Neural cell (in vitro differentiated cells): ENCODE data around the gene CHKA. TPM values are rescaled to one million over a fixed set of nuclear protein-coding genes. Genes with fewer than 3 reads are reported as not detected.

Experiments used
- H2AFZ ChIP-seq: fragments of 200-600, 300-800 bp; sonication (generic), shearing (Covaris generic); 2 replicates; pipeline ENCODE4 v1.6.0; 2014; ENCODE audit warnings: low read depth, mild to moderate bottlenecking, antibody characterized with exemption, low read length, moderate library complexity
- H3F3A ChIP-seq: fragments of 200-600 bp; shearing (Covaris generic); 2 replicates; pipeline ENCODE4 v1.6.1; 2016; ENCODE audit warnings: mild to moderate bottlenecking, moderate library complexity, mixed read lengths, antibody characterized with exemption, low read length; ENCODE audit not compliant: insufficient read depth, poor library complexity, severe bottlenecking
- H3K27ac ChIP-seq: fragments of 200-600, 300-800 bp; sonication (generic), shearing (Covaris generic); 2 replicates; pipeline ENCODE4 v1.5.1; 2014; ENCODE audit warnings: mild to moderate bottlenecking, low read length, moderate library complexity
- H3K27me3 ChIP-seq: fragments of 300-800, 200-600 bp; sonication (generic), shearing (Covaris generic); 2 replicates; pipeline ENCODE4 v1.6.0; 2014; ENCODE audit warnings: mild to moderate bottlenecking, low read depth, low read length, moderate library complexity; ENCODE audit not compliant: insufficient read depth
- H3K36me3 ChIP-seq: fragments of 300-800, 200-600 bp; sonication (generic), shearing (Covaris generic); 2 replicates; pipeline ENCODE4 v1.5.1; 2014; ENCODE audit warnings: mild to moderate bottlenecking, antibody characterized with exemption, low read length, moderate library complexity; ENCODE audit not compliant: insufficient read depth
- H3K4me2 ChIP-seq: fragments of 300-800, 200-600 bp; sonication (generic), shearing (Covaris generic); 2 replicates; pipeline ENCODE4 v1.6.0; 2014; ENCODE audit warnings: mild to moderate bottlenecking, low read length
- H3K4me3 ChIP-seq: fragments of 300-800, 200-600 bp; sonication (generic), shearing (Covaris generic); 2 replicates; pipeline ENCODE4 v1.5.1; 2014; ENCODE audit warnings: mild to moderate bottlenecking, low read length, moderate library complexity
- H3K79me2 ChIP-seq: fragments of 200-600 bp; shearing (Covaris generic); replicated peaks from 2 replicates; pipeline ENCODE4 v1.6.0; 2014; ENCODE audit warnings: mild to moderate bottlenecking, low read length, moderate library complexity; ENCODE audit not compliant: insufficient read depth
- H3K9ac ChIP-seq: fragments of 300-800, 200-600 bp; sonication (generic), shearing (Covaris generic); 2 replicates; pipeline ENCODE4 v1.6.1; 2016; ENCODE audit warnings: mild to moderate bottlenecking, low read length, mixed read lengths
- H3K9me2 ChIP-seq: fragments of 200-600 bp; shearing (Covaris generic); 2 replicates; pipeline ENCODE4 v1.6.1; 2016; ENCODE audit warnings: mild to moderate bottlenecking, low read length, mixed read lengths; ENCODE audit not compliant: insufficient read depth
- H3K9me3 ChIP-seq: fragments of 200-600, 300-800 bp; sonication (generic), shearing (Covaris generic); 2 replicates; pipeline ENCODE4 v1.6.1; 2016; ENCODE audit warnings: mild to moderate bottlenecking, mixed run types, low read length, moderate library complexity, mixed read lengths
- H4K20me1 ChIP-seq: fragments of 200-600 bp; shearing (Covaris generic); 2 replicates; pipeline ENCODE4 v1.6.1; 2016; ENCODE audit warnings: mild to moderate bottlenecking, mixed run types; ENCODE audit not compliant: insufficient read depth
- EP300 ChIP-seq: fragments of 450-650 bp; conservative IDR thresholded peaks from 2 replicates; pipeline ENCODE4 v1.6.1; 2014; ENCODE audit warnings: antibody characterized with exemption, mild to moderate bottlenecking, moderate library complexity; ENCODE audit not compliant: poor library complexity, severe bottlenecking
- EZH2 ChIP-seq: fragments of 200-600, 300-800 bp; shearing (Covaris generic), sonication (generic); IDR thresholded peaks from 2 replicates; pipeline ENCODE4 v1.6.1; 2014; ENCODE audit warnings: antibody characterized with exemption, low read length, borderline replicate concordance, mild to moderate bottlenecking; ENCODE audit not compliant: insufficient read depth, poor library complexity, severe bottlenecking
- MXI1 ChIP-seq: fragments of 450-650 bp; conservative IDR thresholded peaks from 2 replicates; pipeline ENCODE4 v1.6.1; 2014; ENCODE audit warnings: antibody characterized with exemption, mild to moderate bottlenecking; ENCODE audit not compliant: poor library complexity, severe bottlenecking
- RAD21 ChIP-seq: fragments of 450-650 bp; conservative IDR thresholded peaks from 2 replicates; pipeline ENCODE4 v1.6.1; 2014; ENCODE audit warnings: antibody characterized with exemption, mild to moderate bottlenecking, moderate library complexity
- SMC3 ChIP-seq: fragments of 450-650 bp; conservative IDR thresholded peaks from 2 replicates; pipeline ENCODE4 v1.6.1; 2014; ENCODE audit warnings: antibody characterized with exemption, mild to moderate bottlenecking, moderate library complexity; ENCODE audit not compliant: poor library complexity
- TAF1 ChIP-seq: IDR thresholded peaks from 2 replicates; pipeline ENCODE4 v1.6.1; 2012; ENCODE audit warnings: low read depth
- polyA plus RNA-seq: library from polyadenylated mRNA; depleted of rRNA; stranded (reverse); fragments of >200 nt; gene quantifications from 2 replicates; pipeline ENCODE4 v1.2.3, GENCODE V29; 2014
- TF ChIP-seq, protein P1 (sequence below): fragments of 450-650 bp; IDR thresholded peaks from 2 replicates; pipeline ENCODE4 v1.5.1; 2014; ENCODE audit warnings: antibody characterized with exemption, mild to moderate bottlenecking, moderate library complexity; ENCODE audit not compliant: poor library complexity, severe bottlenecking
- TF ChIP-seq, protein P2 (sequence below): IDR thresholded peaks from 2 replicates; pipeline ENCODE4 v1.6.1; 2012; ENCODE audit warnings: borderline replicate concordance

Gene CHKA
- polyA plus RNA-seq, 1 donor from 2014 or later = 90.0 TPM

DNA sequence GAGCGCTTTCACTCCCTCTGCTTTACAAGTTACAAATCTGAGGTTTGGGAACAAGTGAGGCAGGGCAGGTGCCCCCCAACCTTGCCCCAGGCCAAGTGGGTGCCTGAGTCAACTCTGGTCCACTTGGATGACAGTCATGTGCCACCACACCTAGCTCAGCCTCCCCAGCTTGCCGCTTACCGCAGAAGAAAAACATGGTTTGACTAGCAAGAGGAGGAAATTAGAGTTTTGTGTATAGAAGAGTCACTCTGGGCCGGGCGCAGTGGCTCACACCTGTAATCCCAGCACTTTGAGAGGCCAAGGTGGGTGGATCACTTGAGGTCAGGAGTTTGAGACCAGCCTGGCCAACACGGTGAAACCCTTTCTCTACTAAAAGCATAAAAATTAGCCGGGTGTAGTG lies 27.7 kb upstream of the CHKA start:
- Histone ChIP-seq H3K27me3 (no peaks in the 10 kb centered on the region), H3K4me3 (no peak overlapping the region), H4K20me1 (no peaks in the 10 kb centered on the region), H3K36me3 (no peaks in the 10 kb centered on the region), H2AFZ (no peak overlapping the region), H3K4me2 (no peak overlapping the region), H3K9me2 (no peaks in the 10 kb centered on the region), H3K9me3 (no peaks in the 10 kb centered on the region), H3K9ac (no peak overlapping the region), H3F3A (no peaks in the 10 kb centered on the region), H3K79me2 (no peaks in the 10 kb centered on the region), H3K27ac (no peak overlapping the region)
- TF ChIP-seq MXI1 (no peak), TAF1 (no peak), EP300 (no peak), EZH2 (no peak)
- TF ChIP-seq, protein P1, sequence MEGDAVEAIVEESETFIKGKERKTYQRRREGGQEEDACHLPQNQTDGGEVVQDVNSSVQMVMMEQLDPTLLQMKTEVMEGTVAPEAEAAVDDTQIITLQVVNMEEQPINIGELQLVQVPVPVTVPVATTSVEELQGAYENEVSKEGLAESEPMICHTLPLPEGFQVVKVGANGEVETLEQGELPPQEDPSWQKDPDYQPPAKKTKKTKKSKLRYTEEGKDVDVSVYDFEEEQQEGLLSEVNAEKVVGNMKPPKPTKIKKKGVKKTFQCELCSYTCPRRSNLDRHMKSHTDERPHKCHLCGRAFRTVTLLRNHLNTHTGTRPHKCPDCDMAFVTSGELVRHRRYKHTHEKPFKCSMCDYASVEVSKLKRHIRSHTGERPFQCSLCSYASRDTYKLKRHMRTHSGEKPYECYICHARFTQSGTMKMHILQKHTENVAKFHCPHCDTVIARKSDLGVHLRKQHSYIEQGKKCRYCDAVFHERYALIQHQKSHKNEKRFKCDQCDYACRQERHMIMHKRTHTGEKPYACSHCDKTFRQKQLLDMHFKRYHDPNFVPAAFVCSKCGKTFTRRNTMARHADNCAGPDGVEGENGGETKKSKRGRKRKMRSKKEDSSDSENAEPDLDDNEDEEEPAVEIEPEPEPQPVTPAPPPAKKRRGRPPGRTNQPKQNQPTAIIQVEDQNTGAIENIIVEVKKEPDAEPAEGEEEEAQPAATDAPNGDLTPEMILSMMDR = no peak

DNA sequence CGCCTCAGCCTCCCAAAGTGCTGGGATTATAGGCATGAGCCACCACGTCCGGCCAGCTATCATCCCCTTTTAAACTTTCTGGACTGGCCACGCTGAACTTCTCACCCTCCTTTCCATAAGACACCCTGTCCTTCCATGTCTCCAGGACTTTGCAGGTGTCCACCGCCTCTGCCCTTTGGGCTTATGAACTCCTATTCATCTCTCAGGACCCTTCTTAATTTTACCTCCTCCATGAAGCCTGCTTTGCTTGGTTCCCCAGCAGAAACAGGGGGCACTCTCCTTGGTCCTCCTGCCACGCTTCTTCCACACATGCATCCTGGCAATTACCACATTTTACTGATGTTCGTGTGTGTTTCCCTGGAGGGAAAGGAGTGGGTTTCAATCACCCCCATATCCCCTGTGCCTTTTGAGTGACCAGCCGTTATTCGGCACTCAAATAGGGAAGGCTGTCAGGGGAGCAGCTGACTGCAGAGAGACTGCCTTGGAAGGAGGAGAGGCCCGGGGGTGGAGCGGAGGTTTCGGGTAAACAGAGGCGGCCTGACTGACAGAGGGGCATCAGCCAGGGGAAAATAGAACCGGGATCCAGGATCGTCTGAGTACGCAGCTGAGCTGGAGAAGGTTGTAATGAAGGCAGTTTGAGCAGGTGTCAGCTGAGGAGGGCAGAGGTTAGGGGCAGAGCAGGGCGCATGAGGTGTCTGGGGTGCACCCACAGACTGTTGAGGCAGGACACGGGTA lies 27.1 kb upstream of the CHKA start:
- no peaks in the 10 kb centered on the region for H3K36me3 ChIP-seq
- H4K20me1 ChIP-seq = no peaks in the 10 kb centered on the region
- H3K79me2 ChIP-seq = no peaks in the 10 kb centered on the region
- no peaks in the 10 kb centered on the region for H3K9me2 ChIP-seq
- H3K27me3 ChIP-seq = no peaks in the 10 kb centered on the region
- H3K4me2 ChIP-seq = no peak overlapping the region
- no peak overlapping the region for H3K9ac ChIP-seq
- H3K27ac ChIP-seq = no peak overlapping the region
- H3F3A ChIP-seq = no peaks in the 10 kb centered on the region
- H2AFZ ChIP-seq = no peak overlapping the region
- TF ChIP-seq RAD21 = no peak
- no peak for TF ChIP-seq SMC3
- no peak for TF ChIP-seq EP300
- TF ChIP-seq EZH2 = no peak
- TF ChIP-seq TAF1 = no peak
- TF ChIP-seq, protein P1 = no peak
- TF ChIP-seq, protein P2, sequence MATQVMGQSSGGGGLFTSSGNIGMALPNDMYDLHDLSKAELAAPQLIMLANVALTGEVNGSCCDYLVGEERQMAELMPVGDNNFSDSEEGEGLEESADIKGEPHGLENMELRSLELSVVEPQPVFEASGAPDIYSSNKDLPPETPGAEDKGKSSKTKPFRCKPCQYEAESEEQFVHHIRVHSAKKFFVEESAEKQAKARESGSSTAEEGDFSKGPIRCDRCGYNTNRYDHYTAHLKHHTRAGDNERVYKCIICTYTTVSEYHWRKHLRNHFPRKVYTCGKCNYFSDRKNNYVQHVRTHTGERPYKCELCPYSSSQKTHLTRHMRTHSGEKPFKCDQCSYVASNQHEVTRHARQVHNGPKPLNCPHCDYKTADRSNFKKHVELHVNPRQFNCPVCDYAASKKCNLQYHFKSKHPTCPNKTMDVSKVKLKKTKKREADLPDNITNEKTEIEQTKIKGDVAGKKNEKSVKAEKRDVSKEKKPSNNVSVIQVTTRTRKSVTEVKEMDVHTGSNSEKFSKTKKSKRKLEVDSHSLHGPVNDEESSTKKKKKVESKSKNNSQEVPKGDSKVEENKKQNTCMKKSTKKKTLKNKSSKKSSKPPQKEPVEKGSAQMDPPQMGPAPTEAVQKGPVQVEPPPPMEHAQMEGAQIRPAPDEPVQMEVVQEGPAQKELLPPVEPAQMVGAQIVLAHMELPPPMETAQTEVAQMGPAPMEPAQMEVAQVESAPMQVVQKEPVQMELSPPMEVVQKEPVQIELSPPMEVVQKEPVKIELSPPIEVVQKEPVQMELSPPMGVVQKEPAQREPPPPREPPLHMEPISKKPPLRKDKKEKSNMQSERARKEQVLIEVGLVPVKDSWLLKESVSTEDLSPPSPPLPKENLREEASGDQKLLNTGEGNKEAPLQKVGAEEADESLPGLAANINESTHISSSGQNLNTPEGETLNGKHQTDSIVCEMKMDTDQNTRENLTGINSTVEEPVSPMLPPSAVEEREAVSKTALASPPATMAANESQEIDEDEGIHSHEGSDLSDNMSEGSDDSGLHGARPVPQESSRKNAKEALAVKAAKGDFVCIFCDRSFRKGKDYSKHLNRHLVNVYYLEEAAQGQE = no peak
- H3K9me3 ChIP-seq = no peaks in the 10 kb centered on the region
- H3K4me3 ChIP-seq = no peak overlapping the region
